GM19193 (cell line): ENCODE measurements around the gene CCNJL.

Experiments
- POLR2A ChIP-seq: IDR thresholded peaks from 4 replicates; pipeline ENCODE4 v1.6.1; 2011; ENCODE audit not compliant: insufficient read depth, insufficient read length; ENCODE audit errors: extremely low read depth

The CCNJL gene

DNA sequence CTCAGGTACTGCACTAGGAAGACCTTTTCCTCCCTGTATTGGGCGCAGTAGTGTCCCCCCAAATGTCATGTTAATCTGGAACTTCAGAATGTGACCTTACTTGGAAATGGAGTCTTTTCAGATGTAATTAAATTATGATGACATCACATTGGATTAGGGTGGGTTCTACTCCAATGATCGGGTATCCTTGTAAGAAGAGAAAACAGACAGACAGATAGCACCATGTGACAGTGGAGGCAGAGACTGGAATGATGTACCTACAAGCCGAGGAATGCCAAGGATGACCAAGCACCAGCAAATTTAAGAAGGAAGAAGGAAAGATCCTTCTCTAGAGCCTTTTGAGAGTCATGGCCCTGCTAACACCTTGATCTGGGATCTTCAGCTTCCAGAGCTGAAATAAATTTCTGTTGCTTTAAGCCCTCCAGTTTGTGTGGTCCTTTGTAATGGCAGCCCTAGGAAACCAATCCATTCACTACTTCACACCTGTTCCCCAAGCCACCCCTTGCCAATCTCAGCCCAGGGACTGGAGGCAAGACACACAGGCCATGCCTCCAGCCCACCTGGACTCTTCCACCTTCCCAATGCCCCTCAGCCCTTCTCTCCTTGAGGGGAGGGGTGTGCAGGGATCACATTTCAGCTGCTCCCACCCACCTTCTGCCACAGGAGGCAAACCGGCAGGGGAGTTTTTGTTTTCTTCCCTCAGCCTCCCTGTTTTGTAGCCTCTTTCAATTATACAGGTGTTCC is 1.6 kb downstream of the CCNJL start:
- TF ChIP-seq POLR2A, result no peak

DNA sequence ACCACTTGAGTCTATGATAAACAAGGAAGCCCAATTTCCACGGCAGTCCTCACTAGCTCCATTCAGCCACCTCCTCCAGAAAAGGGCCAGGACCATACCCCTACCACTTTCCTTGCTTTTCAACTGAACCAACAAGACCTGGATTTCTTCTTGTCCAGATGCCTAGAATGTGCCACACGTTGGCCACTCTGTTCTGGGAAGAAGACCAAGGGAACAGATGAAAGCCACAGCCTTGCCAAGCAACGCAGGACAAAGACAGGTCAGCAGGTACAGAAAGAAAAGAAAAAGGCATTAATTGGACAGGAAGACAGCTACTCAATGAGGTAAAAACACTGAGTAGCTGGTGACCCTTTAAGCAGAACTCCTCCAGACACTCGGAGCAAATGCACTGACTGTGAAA is 2.2 kb downstream of the CCNJL start:
- TF ChIP-seq POLR2A, result no peak

DNA sequence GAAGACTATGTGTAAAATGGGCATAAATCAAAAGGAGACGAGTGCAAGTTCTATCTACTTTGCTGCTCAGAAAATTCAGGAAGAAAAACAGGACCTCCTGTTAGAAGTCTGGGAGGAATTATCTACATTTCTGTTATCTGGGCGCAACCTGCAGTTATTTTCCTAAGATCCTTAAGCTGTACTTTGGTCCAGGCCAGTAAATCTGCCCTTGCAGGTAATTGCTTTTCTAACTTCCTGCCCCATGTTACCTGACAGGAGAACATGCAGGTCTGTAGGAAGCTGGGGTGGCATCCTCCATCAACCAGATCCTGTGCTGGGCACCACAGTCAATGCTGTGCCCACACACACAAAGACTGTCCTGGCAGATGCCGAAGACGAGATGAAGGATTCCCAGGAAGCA is 5.7 kb downstream of the CCNJL start:
- no peak for TF ChIP-seq POLR2A

DNA sequence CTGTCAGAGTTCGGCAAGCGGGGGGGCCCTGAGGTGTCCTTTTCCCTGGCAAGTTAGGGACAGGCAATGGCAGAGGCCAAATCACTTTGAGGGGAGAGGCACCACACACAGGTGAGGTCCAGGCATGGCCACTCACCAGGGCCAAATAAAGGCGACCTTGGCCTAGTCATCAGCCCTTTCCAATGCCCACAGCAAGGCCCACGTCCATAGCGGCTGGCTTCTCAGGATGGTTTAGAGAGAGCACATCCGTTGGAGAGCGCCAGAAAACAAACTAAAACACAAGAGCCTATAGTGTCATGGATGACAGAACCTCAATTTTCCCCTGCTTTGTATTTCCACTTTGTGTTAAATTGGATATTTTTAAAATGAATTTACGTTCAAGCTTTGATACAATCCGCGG is 7.0 kb downstream of the CCNJL start:
- no peak for TF ChIP-seq POLR2A

DNA sequence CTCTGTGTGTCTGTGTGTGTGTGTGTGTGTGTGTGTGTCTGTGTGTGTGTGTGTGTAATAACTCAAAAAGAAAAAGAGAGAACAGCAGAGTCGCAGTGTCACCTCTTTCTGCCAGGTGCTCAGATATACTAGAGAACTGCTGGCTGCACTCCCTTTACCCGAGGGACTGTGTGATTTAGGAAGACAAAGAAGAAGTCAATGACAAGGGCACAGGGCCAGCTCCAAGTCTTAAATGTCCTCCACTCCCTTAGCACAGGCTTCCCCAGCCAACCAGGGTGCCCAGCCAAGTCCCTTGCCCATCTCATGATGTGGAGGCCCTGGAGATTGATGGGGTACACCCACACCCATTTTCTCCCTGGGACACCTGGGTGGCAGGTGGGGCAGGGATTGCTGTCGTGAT is 8.7 kb downstream of the CCNJL start:
- TF ChIP-seq POLR2A, result no peak

DNA sequence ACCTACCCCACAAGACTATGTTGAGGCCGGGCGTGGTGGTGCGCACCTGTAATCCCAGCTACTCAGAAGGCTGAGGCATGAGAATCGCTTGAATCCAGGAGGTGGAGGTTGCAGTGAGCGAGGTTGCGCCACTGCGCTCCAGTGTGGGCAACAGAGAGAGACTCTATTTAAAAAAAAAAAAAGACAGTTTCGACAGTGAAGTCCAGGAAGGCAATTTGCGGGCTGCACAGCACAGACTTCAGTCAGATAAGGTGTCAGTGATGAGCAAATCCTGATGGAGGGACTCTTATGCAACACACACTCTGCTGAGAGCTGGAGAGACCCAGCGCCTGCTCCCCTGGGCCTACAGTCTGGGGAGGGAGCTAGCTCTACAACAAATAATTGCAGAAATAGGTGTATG is 14.2 kb downstream of the CCNJL start:
- TF ChIP-seq POLR2A, result no peak

DNA sequence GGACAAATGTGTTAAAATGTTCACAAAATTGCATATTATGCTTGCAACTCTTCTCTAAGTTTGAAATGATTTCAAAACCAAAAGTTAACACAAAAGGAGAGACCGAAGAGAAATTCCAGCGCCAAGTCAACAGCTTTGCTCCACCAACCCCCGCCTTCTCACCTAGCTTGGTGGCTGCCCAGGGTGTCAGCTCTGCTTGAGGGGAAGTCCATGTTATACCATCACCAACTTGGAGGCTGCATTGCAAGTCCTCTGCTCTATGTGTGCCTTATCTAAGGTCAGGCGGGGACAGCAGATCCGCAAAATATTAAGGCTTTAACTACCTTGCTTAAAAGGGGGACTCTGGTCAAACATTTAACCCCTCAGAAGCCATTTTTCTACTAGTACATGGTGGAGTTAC is 14.6 kb downstream of the CCNJL start:
- no peak for TF ChIP-seq POLR2A

DNA sequence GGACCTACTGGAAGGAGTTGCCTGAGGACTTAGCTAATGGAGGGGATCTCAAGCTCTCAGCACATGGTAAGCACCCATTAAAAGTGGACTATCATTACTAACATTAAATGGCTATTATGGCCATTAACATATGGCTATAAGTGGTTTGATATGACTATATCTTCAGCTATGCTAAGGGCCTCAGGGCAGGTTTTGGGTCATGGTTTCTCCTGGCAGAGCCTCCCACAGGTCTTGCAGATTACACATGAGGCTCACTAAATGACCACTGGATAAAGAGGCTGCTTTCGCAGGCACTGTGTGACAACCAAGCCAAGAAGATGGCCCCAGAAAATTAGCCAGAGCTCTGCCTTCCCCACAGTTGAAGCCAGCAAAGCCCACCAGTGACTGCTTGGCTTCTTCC is 15.4 kb downstream of the CCNJL start:
- no peak for TF ChIP-seq POLR2A

DNA sequence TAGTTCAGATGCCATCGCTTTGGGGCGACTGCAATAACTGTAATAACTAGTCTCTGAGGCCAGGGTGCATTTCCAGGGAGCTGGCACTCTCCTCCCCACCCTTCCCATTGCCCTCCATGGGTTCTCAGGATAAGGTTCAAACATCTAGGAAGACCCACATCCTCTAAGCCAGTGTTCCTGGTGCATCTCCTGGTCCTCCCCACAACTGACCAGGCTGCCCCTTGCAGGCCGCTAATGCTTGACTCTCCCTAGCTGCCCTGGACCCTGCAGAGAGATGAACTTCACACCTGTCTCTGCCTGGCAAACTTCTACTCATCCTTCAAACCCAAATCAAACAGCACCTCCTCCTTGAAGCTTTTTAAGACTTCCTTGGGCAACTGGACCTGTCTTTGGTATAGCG is 15.9 kb downstream of the CCNJL start:
- no peak for TF ChIP-seq POLR2A

DNA sequence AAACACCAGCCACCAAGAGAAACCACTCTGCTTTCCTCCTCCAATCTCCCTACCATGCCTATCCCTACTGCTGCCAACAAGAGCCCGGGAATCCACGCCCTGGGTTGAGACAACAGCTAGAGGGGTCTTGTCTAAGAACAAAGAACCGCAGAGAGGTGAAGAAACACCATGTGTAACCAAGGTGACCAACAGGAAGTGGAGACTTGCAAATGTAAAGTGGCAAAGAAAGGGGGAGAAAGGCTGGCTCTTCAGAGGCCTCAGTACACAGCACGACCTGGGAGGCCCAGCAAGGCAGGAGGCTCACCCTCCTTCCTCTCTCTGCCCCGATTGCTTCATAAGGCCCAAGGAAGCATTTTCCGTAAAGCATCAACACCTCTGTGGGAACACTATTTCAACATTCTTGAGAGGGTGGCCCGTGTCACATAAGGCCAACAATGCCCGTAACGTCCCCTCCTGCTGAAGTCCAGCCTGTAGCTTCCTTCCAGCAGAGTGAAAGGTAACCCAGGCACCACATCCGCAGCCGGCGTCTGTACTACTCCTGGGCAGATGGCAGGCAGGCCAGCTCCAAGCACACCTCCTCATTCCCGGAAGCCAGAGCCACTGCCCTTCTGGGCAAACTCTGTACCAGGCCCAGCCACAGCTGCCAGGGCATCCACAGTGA is 18.3 kb downstream of the CCNJL start:
- TF ChIP-seq POLR2A, result no peak

DNA sequence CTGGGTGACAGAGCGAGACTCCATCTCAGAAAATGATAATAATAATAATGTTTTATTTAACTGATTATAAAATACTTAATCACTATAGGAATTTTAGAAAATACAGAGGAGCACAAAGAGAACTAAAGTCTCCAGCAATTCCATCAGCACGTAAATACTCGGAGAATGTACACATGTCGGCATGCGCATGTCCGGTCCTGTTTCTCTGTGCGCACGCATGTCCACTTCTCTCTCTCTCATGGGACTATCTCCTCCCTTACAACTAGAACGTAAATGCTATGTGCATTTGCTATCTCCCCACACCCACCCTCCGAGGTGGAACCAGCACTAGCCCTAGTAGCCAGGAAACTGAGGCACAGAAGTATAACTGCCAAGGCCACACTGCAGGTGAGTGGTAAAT is 19.0 kb downstream of the CCNJL start:
- TF ChIP-seq POLR2A, result no peak

DNA sequence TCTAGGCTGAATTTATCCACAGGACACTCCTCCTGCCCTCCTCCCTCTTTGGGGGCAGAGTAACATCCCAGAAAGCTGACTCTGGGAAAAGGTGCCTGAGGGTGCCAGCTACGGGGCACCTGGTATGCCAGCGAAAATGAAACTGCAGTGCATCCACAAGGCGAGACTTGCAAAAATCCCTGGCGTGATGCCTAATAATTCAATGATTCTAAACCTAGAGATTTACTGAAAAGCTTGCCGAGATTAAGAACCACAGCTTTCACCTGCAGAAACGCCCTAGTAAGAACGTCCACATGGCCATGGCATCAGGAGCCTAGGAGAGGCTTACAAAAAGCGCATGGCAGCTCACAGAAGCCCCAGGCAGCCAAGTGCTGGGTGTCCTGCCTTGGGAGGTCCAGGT is 20.9 kb downstream of the CCNJL start:
- TF ChIP-seq POLR2A, result no peak

DNA sequence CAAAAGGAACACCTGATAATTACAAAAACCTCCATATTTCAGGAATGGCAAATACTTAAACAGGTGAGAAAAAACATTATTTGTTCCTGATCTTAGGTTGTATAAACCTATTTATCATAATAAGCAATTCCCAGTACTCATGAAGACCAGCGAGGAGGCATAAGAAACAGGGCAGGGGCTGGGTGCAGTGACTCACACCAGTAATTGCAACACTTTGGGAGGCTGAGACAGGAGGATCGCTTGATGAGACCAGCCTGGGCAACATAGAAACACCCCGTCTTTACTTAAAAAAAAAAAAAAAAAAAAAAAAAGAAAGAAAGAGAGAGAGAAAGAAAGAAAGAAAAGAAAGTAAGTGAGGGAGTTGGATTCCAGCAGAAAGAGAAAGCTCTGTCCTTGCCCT is 21.6 kb downstream of the CCNJL start:
- no peak for TF ChIP-seq POLR2A

DNA sequence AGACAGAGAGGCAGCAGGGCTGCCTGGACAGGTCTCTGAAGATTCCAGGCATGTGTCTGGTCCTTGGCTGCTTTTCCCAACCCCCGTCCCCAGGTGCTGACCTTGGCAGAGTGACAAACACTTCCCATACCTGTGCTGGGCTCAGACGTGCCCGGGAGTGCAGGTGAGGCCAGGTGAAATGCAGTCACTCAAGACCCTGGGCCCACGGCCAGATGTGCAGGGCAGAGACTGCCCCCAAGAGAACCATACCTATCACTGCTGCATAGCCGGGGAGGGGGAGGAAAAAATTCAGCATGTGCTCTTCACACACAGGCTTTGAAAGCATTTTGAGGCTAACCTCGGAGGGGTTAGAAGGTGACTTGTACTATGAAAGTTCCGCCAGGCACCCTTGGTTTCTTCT is 22.6 kb downstream of the CCNJL start:
- TF ChIP-seq POLR2A, result no peak

DNA sequence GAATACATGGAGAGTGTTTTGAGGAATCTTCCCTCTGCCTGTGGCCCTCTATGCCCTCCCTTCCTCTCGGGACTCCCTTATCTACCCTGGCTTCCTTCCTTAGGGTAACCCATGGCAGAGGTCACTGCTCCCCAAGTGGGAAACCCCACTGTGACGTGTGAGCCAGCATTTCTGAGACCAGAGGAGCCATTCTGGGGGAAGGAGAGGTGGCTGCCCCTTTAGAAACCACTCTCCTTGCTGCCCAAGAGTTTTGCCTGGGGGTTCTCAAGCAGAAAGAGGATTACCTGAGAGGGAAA is 23.1 kb downstream of the CCNJL start:
- TF ChIP-seq POLR2A, result no peak

DNA sequence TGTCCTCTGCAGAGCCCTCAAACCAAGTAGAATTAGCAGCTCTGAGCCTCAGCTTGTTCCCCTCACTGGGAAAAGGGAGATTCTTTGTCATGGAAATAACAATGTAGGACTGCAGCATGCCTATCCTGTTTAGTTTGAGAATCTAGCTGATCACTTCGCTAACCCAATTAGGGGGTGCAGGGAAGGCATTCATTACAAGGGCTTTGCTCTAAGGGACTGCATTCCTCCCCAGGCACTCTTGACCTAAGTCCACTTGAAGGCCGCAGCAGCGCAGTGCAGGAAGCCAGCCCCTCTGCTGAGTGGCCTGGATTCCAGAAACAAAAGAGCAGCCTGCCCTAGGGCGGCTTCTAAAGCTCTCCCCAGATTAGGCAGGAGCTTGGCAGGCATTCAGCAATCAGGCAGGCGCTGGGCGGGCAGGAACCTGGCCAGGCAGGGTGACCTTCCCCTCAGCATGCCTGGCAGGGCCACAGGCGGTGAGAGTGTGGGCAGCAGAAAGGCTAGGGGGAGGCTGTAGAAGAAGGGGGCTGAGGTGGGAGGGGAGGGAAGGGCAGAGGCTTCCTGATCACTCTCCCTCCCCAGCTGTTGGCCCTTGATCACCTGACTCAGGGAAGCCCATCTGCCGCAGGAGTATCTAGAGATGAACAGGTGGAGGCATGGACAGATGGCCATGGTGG is 24.8 kb downstream of the CCNJL start:
- TF ChIP-seq POLR2A, result no peak
